Ascending aorta (tissue), 2 donors: Measurements from ENCODE around the gene CDH23. TPM values are rescaled to one million over a fixed set of nuclear protein-coding genes. Genes with fewer than 3 reads are reported as not detected.

Experiments used
- DNase-seq, 2 donors: peaks; one replicate each; pipeline ENCODE4 v3.0.0-alpha.2; 2019; ENCODE audit warnings: low spot score in 2 of 2
- H3K27ac ChIP-seq, 2 donors: fragments of 200-600 bp; sonication (generic); one replicate each; pipeline ENCODE4 v1.5.1; 2016 to 2017; ENCODE audit warnings: mild to moderate bottlenecking in 1 of 2
- H3K27me3 ChIP-seq: fragments of 200-600 bp; sonication (generic); one replicate; pipeline ENCODE4 v1.5.1; 2017
- H3K36me3 ChIP-seq, 2 donors: fragments of 200-600 bp; sonication (generic); one replicate each; pipeline ENCODE4 v1.5.1; 2016
- H3K4me1 ChIP-seq, 2 donors: fragments of 200-600 bp; sonication (generic); one replicate each; pipeline ENCODE4 v1.5.1; 2016 to 2017; ENCODE audit warnings: mild to moderate bottlenecking in 1 of 2
- H3K4me3 ChIP-seq, 2 donors: fragments of 200-600 bp; sonication (generic); one replicate each; pipeline ENCODE4 v1.5.1; 2016 to 2017; ENCODE audit warnings: mild to moderate bottlenecking in 1 of 2
- H3K9me3 ChIP-seq, 2 donors: fragments of 200-600 bp; sonication (generic); one replicate each; pipeline ENCODE4 v1.5.1; 2016
- CTCF ChIP-seq, 3 experiments: fragments of 200-600 bp in 2 of 3; fragments of 450-650 bp in 1 of 3; sonication (generic) in 2 of 3; IDR thresholded peaks; one replicate each; pipeline ENCODE4 v1.5.1; 2016 to 2019; ENCODE audit warnings: antibody characterized with exemption in 3 of 3, mild to moderate bottlenecking in 1 of 3, moderate library complexity in 1 of 3
- intact Hi-C: fragments of 100-400 bp; cut with DNase I; formaldehyde crosslinking; loops from one replicate; pipeline ENCODE4 v1.15.1; 2023
- total RNA-seq: library from RNA; depleted of rRNA; stranded (reverse); fragments of >200 nt; gene quantifications from one replicate; pipeline ENCODE4 v1.1.0, GENCODE V29; 2016

The CDH23 gene
- total RNA-seq, 1 donor from 2014 or later = 40.9 TPM

DNA sequence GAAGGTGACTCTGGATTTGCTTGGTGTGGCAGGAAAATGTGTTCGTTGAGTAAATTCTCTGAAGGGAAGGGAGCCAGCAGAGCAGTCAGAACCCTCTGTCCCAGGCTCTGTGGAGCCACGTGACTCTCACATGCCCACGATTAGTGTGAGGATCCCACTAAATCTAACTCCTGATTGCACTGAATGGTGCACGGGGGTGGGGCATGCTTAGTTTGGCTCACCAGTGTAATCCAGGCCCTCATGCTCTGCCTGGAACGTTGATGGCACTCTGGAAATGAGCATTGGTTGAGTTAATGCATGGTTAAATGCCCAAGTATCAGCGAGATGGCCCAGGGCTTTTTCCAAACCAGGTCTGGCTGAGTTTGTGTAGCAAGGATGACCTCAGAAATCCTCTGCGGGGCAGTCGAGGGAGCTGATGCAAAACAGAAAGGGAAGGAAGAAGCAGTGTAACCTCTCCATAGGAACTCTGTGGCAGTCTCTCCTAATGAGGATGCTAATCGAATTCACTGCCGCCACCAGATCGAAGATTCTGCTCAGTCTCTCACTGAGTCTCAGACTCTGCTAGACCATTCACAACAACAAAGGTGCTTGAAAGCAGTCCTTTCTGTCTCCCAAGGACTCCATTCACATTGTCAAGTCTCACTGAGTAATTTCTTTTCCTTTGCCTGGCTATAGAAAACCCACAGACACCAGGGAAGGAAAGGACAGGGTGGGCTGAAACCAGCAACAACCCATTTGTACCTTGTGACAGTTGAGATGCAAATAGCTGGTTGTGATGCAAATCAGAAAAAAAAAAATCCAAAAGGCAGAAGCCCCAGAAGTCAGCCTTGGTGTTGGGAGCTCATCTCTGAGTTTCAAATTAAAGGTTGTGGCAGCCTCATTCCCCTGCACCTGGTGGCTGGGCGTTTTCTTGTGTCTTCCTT, 224.8 kb downstream of the CDH23 start:
- no peak for TF ChIP-seq CTCF (IDR thresholded peaks at IDR 0.05)
- no peak for DNase-seq
- Histone ChIP-seq H3K4me3 (no peak overlapping the region), H3K27ac (peak overlapping the region; percentile 23 to 51), H3K36me3 (no peaks in the 10 kb centered on the region), H3K4me1 (peaks cover 14 to 22% of the 10 kb centered on the region in 2 donors), H3K27me3 (no peaks in the 10 kb centered on the region), H3K9me3 (no peaks in the 10 kb centered on the region)
- intact Hi-C loops = no loop called here

DNA sequence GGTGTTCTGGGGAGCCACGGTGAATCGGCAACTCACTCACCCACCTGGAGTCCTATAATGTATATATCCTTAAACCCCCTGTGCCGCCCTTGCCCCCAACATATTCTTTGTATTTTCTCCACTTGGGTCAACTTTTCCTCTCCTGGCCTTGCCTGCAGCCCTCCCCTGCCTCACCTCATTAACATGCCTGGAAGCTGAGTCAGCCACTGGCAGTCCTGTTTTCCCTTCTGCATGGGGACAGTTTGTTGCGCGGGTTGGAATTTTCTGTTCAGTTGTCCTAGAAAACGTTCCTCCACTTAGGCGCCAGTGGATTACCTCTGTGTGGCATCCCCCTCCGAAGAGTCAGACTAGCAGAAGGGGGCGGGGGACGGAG, 225.4 kb downstream of the CDH23 start:
- intact Hi-C loops = no loop called here
- peaks cover 14 to 22% of the 10 kb centered on the region in 2 donors for H3K4me1 ChIP-seq
- H3K9me3 ChIP-seq = no peaks in the 10 kb centered on the region
- H3K4me3 ChIP-seq = peak overlapping the region in 1 of 2 donors; percentile 33
- TF ChIP-seq CTCF (IDR thresholded peaks at IDR 0.05) = no peak
- peak in 1 of 2 donors; percentile 71 for DNase-seq
- peak overlapping the region in 1 of 2 donors; percentile 23 for H3K27ac ChIP-seq
- no peaks in the 10 kb centered on the region for H3K36me3 ChIP-seq
- no peaks in the 10 kb centered on the region for H3K27me3 ChIP-seq

DNA sequence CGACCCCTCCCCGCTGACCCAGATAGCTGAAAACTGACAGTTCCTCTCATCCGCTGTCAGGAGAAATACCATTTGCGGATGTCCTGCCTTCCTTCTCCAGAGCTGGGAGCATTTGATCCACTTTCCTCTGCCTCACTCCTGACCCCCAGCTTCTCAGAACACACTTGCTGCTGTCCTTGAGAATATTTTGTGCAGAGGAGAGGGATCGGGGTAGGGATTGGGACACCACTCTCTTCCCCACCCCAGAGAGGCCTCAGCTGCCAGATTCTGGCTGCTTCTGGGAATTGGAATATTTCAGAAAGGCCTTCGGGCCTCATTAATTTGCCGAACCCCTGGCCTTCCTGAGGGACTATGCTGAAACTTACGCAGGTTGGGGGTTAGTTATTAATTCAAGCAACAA, 225.9 kb downstream of the CDH23 start:
- TF ChIP-seq CTCF (IDR thresholded peaks at IDR 0.05) = no peak
- Histone ChIP-seq H3K36me3 (no peaks in the 10 kb centered on the region), H3K27me3 (no peaks in the 10 kb centered on the region), H3K27ac (peak overlapping the region in 1 of 2 donors; percentile 23), H3K4me1 (peaks cover 14 to 22% of the 10 kb centered on the region in 2 donors), H3K9me3 (no peaks in the 10 kb centered on the region), H3K4me3 (peak overlapping the region in 1 of 2 donors; percentile 33)
- intact Hi-C loops = no loop called here
- no peak for DNase-seq

GRCh38 chr10:71623098-71623985, 226.6 kb downstream of the CDH23 start:
- no peak for DNase-seq
- Histone ChIP-seq H3K27ac (no peak overlapping the region), H3K9me3 (no peaks in the 10 kb centered on the region), H3K4me3 (no peak overlapping the region), H3K4me1 (peaks cover 14 to 22% of the 10 kb centered on the region in 2 donors), H3K27me3 (no peaks in the 10 kb centered on the region), H3K36me3 (no peaks in the 10 kb centered on the region)
- TF ChIP-seq CTCF (IDR thresholded peaks at IDR 0.05) = peak in 1 of 3 experiments; percentile 26
- intact Hi-C loops = no loop called here

GRCh38 chr10:71623986-71624291, 227.2 kb downstream of the CDH23 start:
- no peak for TF ChIP-seq CTCF (IDR thresholded peaks at IDR 0.05)
- DNase-seq = no peak
- Histone ChIP-seq H3K27me3 (no peaks in the 10 kb centered on the region), H3K36me3 (no peaks in the 10 kb centered on the region), H3K9me3 (no peaks in the 10 kb centered on the region), H3K4me3 (no peak overlapping the region), H3K4me1 (peaks cover 14 to 22% of the 10 kb centered on the region in 2 donors), H3K27ac (no peak overlapping the region)
- intact Hi-C loops = no loop called here
